Liver (tissue), 9 donors: Measurements from ENCODE around the gene PPP2R2D. TPM values are rescaled to one million over a fixed set of nuclear protein-coding genes. Genes with fewer than 3 reads are reported as not detected.

Experiments
- DNase-seq: peaks from one replicate; pipeline ENCODE4 v3.0.0-alpha.2; 2017; ENCODE audit warnings: low spot score
- H3K27ac ChIP-seq, 2 donors: one replicate each; pipeline ENCODE4 v1.7.0; 2013; ENCODE audit warnings: inconsistent platforms in 2 of 2, low read length in 2 of 2, control low read depth in 1 of 2, low read depth in 1 of 2, mild to moderate bottlenecking in 1 of 2
- H3K27me3 ChIP-seq, 4 donors: one replicate each; pipeline versions ENCODE4 v1.6.1 to v1.7.0; 2013; ENCODE audit warnings: low read length in 3 of 4, inconsistent platforms in 1 of 4, mild to moderate bottlenecking in 1 of 4, moderate library complexity in 1 of 4; ENCODE audit not compliant: control insufficient read depth in 4 of 4, insufficient read depth in 4 of 4
- H3K36me3 ChIP-seq, 4 donors: one replicate each; pipeline versions ENCODE4 v1.6.1 to v1.7.0; 2013; ENCODE audit warnings: low read length in 3 of 4, mild to moderate bottlenecking in 3 of 4, low read depth in 1 of 4, moderate library complexity in 1 of 4; ENCODE audit not compliant: control insufficient read depth in 4 of 4, insufficient read depth in 3 of 4
- H3K4me1 ChIP-seq, 4 donors: one replicate each; pipeline versions ENCODE4 v1.6.1 to v1.7.0; 2013; ENCODE audit warnings: low read length in 3 of 4, mild to moderate bottlenecking in 3 of 4, moderate library complexity in 1 of 4; ENCODE audit not compliant: control insufficient read depth in 4 of 4, insufficient read depth in 4 of 4
- H3K4me3 ChIP-seq, 3 donors: one replicate each; pipeline versions ENCODE4 v1.6.1 to v1.7.0; 2013; ENCODE audit warnings: low read length in 3 of 3, control low read depth in 1 of 3, low read depth in 1 of 3, mild to moderate bottlenecking in 1 of 3
- H3K9ac ChIP-seq, 2 donors: one replicate each; pipeline ENCODE4 v1.7.0; 2013; ENCODE audit warnings: low read length in 2 of 2, mild to moderate bottlenecking in 2 of 2, moderate library complexity in 2 of 2, control low read depth in 1 of 2, low read depth in 1 of 2
- H3K9me3 ChIP-seq, 4 donors: one replicate each; pipeline versions ENCODE4 v1.6.1 to v1.7.0; 2013; ENCODE audit warnings: low read length in 3 of 4; ENCODE audit not compliant: control insufficient read depth in 4 of 4
- EGR1 ChIP-seq, 2 donors: IDR thresholded peaks; 2 replicates each; pipeline ENCODE4 v1.6.1; 2016 to 2018; ENCODE audit warnings: antibody characterized with exemption in 2 of 2, low read depth in 2 of 2
- FOXA1 ChIP-seq: IDR thresholded peaks from 2 replicates; pipeline ENCODE4 v1.6.1; 2016; ENCODE audit warnings: antibody characterized with exemption
- FOXA2 ChIP-seq: IDR thresholded peaks from 2 replicates; pipeline ENCODE4 v1.6.1; 2016; ENCODE audit warnings: antibody characterized with exemption
- GABPA ChIP-seq, 2 donors: IDR thresholded peaks in 1 of 2; conservative IDR thresholded peaks in 1 of 2; 2 replicates each; pipeline ENCODE4 v1.6.1; 2016; ENCODE audit warnings: antibody characterized with exemption in 2 of 2, mild to moderate bottlenecking in 1 of 2, moderate library complexity in 1 of 2
- HNF4A ChIP-seq, 2 donors: conservative IDR thresholded peaks; 2 replicates each; pipeline ENCODE4 v1.6.1; 2016; ENCODE audit warnings: antibody characterized with exemption in 2 of 2, mild to moderate bottlenecking in 2 of 2
- HNF4G ChIP-seq: IDR thresholded peaks from 2 replicates; pipeline ENCODE4 v1.6.1; 2016; ENCODE audit warnings: antibody characterized with exemption
- JUND ChIP-seq, 2 donors: IDR thresholded peaks; 2 replicates each; pipeline ENCODE4 v1.6.1; 2016; ENCODE audit warnings: antibody characterized with exemption in 2 of 2
- MAX ChIP-seq: IDR thresholded peaks from 2 replicates; pipeline ENCODE4 v1.6.1; 2016; ENCODE audit warnings: antibody characterized with exemption
- NR2F2 ChIP-seq: IDR thresholded peaks from 2 replicates; pipeline ENCODE4 v1.6.1; 2016; ENCODE audit warnings: antibody characterized with exemption
- RAD21 ChIP-seq, 2 donors: IDR thresholded peaks; 2 replicates each; pipeline ENCODE4 v1.6.1; 2016; ENCODE audit warnings: antibody characterized with exemption in 2 of 2, mild to moderate bottlenecking in 2 of 2
- RXRA ChIP-seq, 2 donors: IDR thresholded peaks; 2 replicates each; pipeline ENCODE4 v1.6.1; 2017 to 2018; ENCODE audit warnings: antibody characterized with exemption in 2 of 2, mild to moderate bottlenecking in 1 of 2
- SP1 ChIP-seq: IDR thresholded peaks from 2 replicates; pipeline ENCODE4 v1.6.1; 2018; ENCODE audit warnings: antibody characterized with exemption, mild to moderate bottlenecking
- TAF1 ChIP-seq: conservative IDR thresholded peaks from 2 replicates; pipeline ENCODE4 v1.6.1; 2016; ENCODE audit warnings: antibody characterized with exemption, mild to moderate bottlenecking
- YY1 ChIP-seq: IDR thresholded peaks from 2 replicates; pipeline ENCODE4 v1.6.1; 2016; ENCODE audit warnings: antibody characterized with exemption, mild to moderate bottlenecking
- WGBS: extraction: QIAGEN DNeasy Blood & Tissue Kit; methylation state at CpG from one replicate; pipeline ENCODE4 v1.1.7; 2013; 5-methylcytosine and 5-hydroxymethylcytosine counted together
- polyA plus RNA-seq, 2 donors: library from polyadenylated mRNA; stranded (reverse) in 1 of 2; unstranded in 1 of 2; fragments of 200-250 nt in 1 of 2; fragments of >200 nt in 1 of 2; fragmentation: Nextera tagmentation in 1 of 2; extraction: Ambion mirVana in 1 of 2; gene quantifications; one replicate each; pipeline versions ENCODE4 v1.2.1 to v1.2.3, GENCODE V29; 2013 to 2015
- total RNA-seq, 2 donors: library from RNA; depleted of rRNA; stranded (reverse); fragments of >200 nt; gene quantifications; one replicate each; pipeline ENCODE4 v1.2.3, GENCODE V29; 2014
- TF ChIP-seq, protein P1 (sequence below): IDR thresholded peaks from 2 replicates; pipeline ENCODE4 v1.6.1; 2016; ENCODE audit warnings: antibody characterized with exemption, mild to moderate bottlenecking
- TF ChIP-seq, protein P2 (sequence below): fragments of 150-350 bp; IDR thresholded peaks from 2 replicates; pipeline ENCODE4 v1.5.1; 2017; ENCODE audit warnings: improper control_type of control experiment, low read depth, low read length; ENCODE audit not compliant: missing input control
- TF ChIP-seq, protein P3 (sequence below): IDR thresholded peaks from 2 replicates; pipeline ENCODE4 v1.6.1; 2016; ENCODE audit warnings: antibody characterized with exemption
- TF ChIP-seq, protein P4 (sequence below): IDR thresholded peaks from 2 replicates; pipeline ENCODE4 v1.6.1; 2016; ENCODE audit warnings: antibody characterized with exemption
- donor health status: healthy.
- donor health status: healthy.
- donor health status: healthy.
- donor health status: healthy.
- donor health status: healthy.

Gene PPP2R2D
- total and polyA plus RNA-seq, 4 donors, result 5.9 to 20.5 (median 14.3) TPM

DNA sequence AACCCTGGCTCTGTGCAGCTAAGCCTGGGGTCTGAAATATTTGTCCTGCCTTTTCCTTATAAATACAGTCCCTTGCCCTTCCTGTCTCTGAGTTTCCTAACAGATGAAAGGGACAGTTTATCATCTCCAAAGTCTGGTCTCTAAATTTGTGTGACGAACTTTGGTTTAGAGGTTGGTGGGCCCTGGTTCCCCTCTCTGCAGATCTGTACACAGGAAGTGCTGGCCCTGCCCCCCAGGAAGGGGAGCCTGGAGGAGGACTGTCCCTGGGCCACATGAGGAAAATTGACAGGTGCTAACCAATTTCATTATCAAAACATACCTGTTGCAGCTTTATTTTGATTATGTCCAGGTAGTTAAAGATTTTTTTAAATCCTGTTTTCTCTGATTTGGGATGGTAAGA, 34.5 kb downstream of the PPP2R2D start:
- no peak overlapping the region for H3K27ac ChIP-seq
- H3K4me3 ChIP-seq, result no peak overlapping the region
- H3K27me3 ChIP-seq, result no peaks in the 10 kb centered on the region
- 71% methylated on average over 1 of the region's 1 CpG for WGBS
- TF ChIP-seq GABPA (IDR thresholded peaks at IDR 0.05 in 1 of 2, conservative IDR thresholded peaks at IDR 0.05 in 1 of 2) (no peak), JUND (IDR thresholded peaks at IDR 0.05) (no peak), FOXA1 (no peak), EGR1 (IDR thresholded peaks at IDR 0.05; ENCODE audit: low read depth in 2 of 2) (no peak), YY1 (no peak), RXRA (IDR thresholded peaks at IDR 0.05) (no peak), SP1 (no peak), HNF4G (no peak), RAD21 (IDR thresholded peaks at IDR 0.05) (no peak), MAX (no peak), FOXA2 (no peak), TAF1 (no peak), NR2F2 (no peak), HNF4A (conservative IDR thresholded peaks at IDR 0.05) (no peak)
- TF ChIP-seq, protein P1, sequence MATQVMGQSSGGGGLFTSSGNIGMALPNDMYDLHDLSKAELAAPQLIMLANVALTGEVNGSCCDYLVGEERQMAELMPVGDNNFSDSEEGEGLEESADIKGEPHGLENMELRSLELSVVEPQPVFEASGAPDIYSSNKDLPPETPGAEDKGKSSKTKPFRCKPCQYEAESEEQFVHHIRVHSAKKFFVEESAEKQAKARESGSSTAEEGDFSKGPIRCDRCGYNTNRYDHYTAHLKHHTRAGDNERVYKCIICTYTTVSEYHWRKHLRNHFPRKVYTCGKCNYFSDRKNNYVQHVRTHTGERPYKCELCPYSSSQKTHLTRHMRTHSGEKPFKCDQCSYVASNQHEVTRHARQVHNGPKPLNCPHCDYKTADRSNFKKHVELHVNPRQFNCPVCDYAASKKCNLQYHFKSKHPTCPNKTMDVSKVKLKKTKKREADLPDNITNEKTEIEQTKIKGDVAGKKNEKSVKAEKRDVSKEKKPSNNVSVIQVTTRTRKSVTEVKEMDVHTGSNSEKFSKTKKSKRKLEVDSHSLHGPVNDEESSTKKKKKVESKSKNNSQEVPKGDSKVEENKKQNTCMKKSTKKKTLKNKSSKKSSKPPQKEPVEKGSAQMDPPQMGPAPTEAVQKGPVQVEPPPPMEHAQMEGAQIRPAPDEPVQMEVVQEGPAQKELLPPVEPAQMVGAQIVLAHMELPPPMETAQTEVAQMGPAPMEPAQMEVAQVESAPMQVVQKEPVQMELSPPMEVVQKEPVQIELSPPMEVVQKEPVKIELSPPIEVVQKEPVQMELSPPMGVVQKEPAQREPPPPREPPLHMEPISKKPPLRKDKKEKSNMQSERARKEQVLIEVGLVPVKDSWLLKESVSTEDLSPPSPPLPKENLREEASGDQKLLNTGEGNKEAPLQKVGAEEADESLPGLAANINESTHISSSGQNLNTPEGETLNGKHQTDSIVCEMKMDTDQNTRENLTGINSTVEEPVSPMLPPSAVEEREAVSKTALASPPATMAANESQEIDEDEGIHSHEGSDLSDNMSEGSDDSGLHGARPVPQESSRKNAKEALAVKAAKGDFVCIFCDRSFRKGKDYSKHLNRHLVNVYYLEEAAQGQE, result no peak
- TF ChIP-seq, protein P2, sequence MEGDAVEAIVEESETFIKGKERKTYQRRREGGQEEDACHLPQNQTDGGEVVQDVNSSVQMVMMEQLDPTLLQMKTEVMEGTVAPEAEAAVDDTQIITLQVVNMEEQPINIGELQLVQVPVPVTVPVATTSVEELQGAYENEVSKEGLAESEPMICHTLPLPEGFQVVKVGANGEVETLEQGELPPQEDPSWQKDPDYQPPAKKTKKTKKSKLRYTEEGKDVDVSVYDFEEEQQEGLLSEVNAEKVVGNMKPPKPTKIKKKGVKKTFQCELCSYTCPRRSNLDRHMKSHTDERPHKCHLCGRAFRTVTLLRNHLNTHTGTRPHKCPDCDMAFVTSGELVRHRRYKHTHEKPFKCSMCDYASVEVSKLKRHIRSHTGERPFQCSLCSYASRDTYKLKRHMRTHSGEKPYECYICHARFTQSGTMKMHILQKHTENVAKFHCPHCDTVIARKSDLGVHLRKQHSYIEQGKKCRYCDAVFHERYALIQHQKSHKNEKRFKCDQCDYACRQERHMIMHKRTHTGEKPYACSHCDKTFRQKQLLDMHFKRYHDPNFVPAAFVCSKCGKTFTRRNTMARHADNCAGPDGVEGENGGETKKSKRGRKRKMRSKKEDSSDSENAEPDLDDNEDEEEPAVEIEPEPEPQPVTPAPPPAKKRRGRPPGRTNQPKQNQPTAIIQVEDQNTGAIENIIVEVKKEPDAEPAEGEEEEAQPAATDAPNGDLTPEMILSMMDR, result no peak
- TF ChIP-seq, protein P3, sequence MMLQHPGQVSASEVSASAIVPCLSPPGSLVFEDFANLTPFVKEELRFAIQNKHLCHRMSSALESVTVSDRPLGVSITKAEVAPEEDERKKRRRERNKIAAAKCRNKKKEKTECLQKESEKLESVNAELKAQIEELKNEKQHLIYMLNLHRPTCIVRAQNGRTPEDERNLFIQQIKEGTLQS, result no peak
- TF ChIP-seq, protein P4, sequence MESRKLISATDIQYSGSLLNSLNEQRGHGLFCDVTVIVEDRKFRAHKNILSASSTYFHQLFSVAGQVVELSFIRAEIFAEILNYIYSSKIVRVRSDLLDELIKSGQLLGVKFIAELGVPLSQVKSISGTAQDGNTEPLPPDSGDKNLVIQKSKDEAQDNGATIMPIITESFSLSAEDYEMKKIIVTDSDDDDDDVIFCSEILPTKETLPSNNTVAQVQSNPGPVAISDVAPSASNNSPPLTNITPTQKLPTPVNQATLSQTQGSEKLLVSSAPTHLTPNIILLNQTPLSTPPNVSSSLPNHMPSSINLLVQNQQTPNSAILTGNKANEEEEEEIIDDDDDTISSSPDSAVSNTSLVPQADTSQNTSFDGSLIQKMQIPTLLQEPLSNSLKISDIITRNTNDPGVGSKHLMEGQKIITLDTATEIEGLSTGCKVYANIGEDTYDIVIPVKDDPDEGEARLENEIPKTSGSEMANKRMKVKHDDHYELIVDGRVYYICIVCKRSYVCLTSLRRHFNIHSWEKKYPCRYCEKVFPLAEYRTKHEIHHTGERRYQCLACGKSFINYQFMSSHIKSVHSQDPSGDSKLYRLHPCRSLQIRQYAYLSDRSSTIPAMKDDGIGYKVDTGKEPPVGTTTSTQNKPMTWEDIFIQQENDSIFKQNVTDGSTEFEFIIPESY, result no peak
- H3K9ac ChIP-seq, result no peak overlapping the region
- no peak for DNase-seq
- H3K9me3 ChIP-seq, result no peaks in the 10 kb centered on the region
- peaks cover 0 to 4% (median 0%) of the 10 kb centered on the region in 4 donors for H3K4me1 ChIP-seq
- peaks cover 5 to 32% (median 18%) of the 10 kb centered on the region in 4 donors for H3K36me3 ChIP-seq
